Measurements from ENCODE around the gene NELFE. TPM values are rescaled to one million over a fixed set of nuclear protein-coding genes. Genes with fewer than 3 reads are reported as not detected.

NELFE gene
- total RNA-seq, 1 experiment from 2014 or later = 134 TPM

- H3K4me3 ChIP-seq = no peak overlapping the region
- H3K27me3 ChIP-seq (replicated peaks) = no peaks in the 10 kb centered on the region
- H3K9me3 ChIP-seq (replicated peaks) = no peaks in the 10 kb centered on the region
- H3K27ac ChIP-seq = no peak overlapping the region
- peaks cover 44% of the 10 kb centered on the region for H3K36me3 ChIP-seq
- no peak for DNase-seq (ENCODE audit: low read depth in 1 of 2, low spot score in 2 of 2)
- H3K4me1 ChIP-seq (replicated peaks) = peaks cover 12% of the 10 kb centered on the region
Measured at GRCh38 chr6:31949926-31950548, 8.7 kb downstream of the NELFE start.

- Histone ChIP-seq H3K36me3 (peaks cover 32% of the 10 kb centered on the region), H3K9me3 (replicated peaks) (no peaks in the 10 kb centered on the region), H3K4me3 (no peak overlapping the region), H3K4me1 (replicated peaks) (peaks cover 12% of the 10 kb centered on the region), H3K27ac (no peak overlapping the region), H3K27me3 (replicated peaks) (no peaks in the 10 kb centered on the region)
- no peak for DNase-seq (ENCODE audit: low read depth in 1 of 2, low spot score in 2 of 2)
Measured at GRCh38 chr6:31948753-31949413, 9.9 kb downstream of the NELFE start.

GRCh38 chr6:31948306-31948705 lies 10.5 kb downstream of the NELFE start:
- peaks cover 12% of the 10 kb centered on the region for H3K4me1 ChIP-seq (replicated peaks)
- H3K4me3 ChIP-seq = no peak overlapping the region
- no peak overlapping the region for H3K27ac ChIP-seq
- no peaks in the 10 kb centered on the region for H3K27me3 ChIP-seq (replicated peaks)
- DNase-seq (ENCODE audit: low read depth in 1 of 2, low spot score in 2 of 2) = no peak
- no peaks in the 10 kb centered on the region for H3K9me3 ChIP-seq (replicated peaks)
- H3K36me3 ChIP-seq = peaks cover 27% of the 10 kb centered on the region

- Histone ChIP-seq H3K4me1 (replicated peaks) (peaks cover 12% of the 10 kb centered on the region), H3K27me3 (replicated peaks) (no peaks in the 10 kb centered on the region), H3K4me3 (no peak overlapping the region), H3K27ac (no peak overlapping the region), H3K36me3 (peaks cover 22% of the 10 kb centered on the region), H3K9me3 (replicated peaks) (no peaks in the 10 kb centered on the region)
- no peak for DNase-seq (ENCODE audit: low read depth in 1 of 2, low spot score in 2 of 2)
Measured at GRCh38 chr6:31947864-31948263, 10.9 kb downstream of the NELFE start.

- Histone ChIP-seq H3K27ac (no peak overlapping the region), H3K4me3 (no peak overlapping the region), H3K27me3 (replicated peaks) (no peaks in the 10 kb centered on the region), H3K9me3 (replicated peaks) (no peaks in the 10 kb centered on the region), H3K4me1 (replicated peaks) (peaks cover 12% of the 10 kb centered on the region), H3K36me3 (peaks cover 15% of the 10 kb centered on the region)
- DNase-seq (ENCODE audit: low read depth in 1 of 2, low spot score in 2 of 2) = no peak
Measured at GRCh38 chr6:31947070-31947675, 11.6 kb downstream of the NELFE start.

- H3K27me3 ChIP-seq (replicated peaks) = no peaks in the 10 kb centered on the region
- no peaks in the 10 kb centered on the region for H3K9me3 ChIP-seq (replicated peaks)
- no peak for DNase-seq (ENCODE audit: low read depth in 1 of 2, low spot score in 2 of 2)
- H3K4me3 ChIP-seq = no peak overlapping the region
- peaks cover 8% of the 10 kb centered on the region for H3K36me3 ChIP-seq
- H3K4me1 ChIP-seq (replicated peaks) = peaks cover 14% of the 10 kb centered on the region
- no peak overlapping the region for H3K27ac ChIP-seq
Measured at GRCh38 chr6:31946370-31946885, 12.3 kb downstream of the NELFE start.

- Histone ChIP-seq H3K36me3 (peaks cover 1% of the 10 kb centered on the region), H3K27ac (no peak within 1 kb of the TSS; the same call in 1 of the 2 replicates), H3K4me3 (no peak within 1 kb of the TSS), H3K4me1 (replicated peaks) (peaks cover 15% of the 10 kb centered on the region), H3K27me3 (replicated peaks) (no peaks in the 10 kb centered on the region), H3K9me3 (replicated peaks) (no peaks in the 10 kb centered on the region)
- DNase-seq (ENCODE audit: low read depth in 1 of 2, low spot score in 2 of 2) = peak in 1 of 2 experiments; percentile 44
Measured at GRCh38 chr6:31945507-31946369, 13.0 kb downstream of the NELFE start, which contains the start of gene CFB. CFB (plus strand) TSS chr6:31946095; CDS start chr6:31946222, 127 bp downstream.

GRCh38 chr6:31945154-31945506 lies 13.6 kb downstream of the NELFE start:
- Histone ChIP-seq H3K4me1 (replicated peaks) (peaks cover 15% of the 10 kb centered on the region), H3K27ac (no peak overlapping the region), H3K27me3 (replicated peaks) (no peaks in the 10 kb centered on the region), H3K36me3 (no peaks in the 10 kb centered on the region), H3K4me3 (no peak overlapping the region), H3K9me3 (replicated peaks) (no peaks in the 10 kb centered on the region)
- no peak for DNase-seq (ENCODE audit: low read depth in 1 of 2, low spot score in 2 of 2)

- H3K4me1 ChIP-seq (replicated peaks) = peaks cover 15% of the 10 kb centered on the region
- H3K9me3 ChIP-seq (replicated peaks) = no peaks in the 10 kb centered on the region
- H3K4me3 ChIP-seq = no peak overlapping the region
- H3K36me3 ChIP-seq = no peaks in the 10 kb centered on the region
- no peak overlapping the region for H3K27ac ChIP-seq
- H3K27me3 ChIP-seq (replicated peaks) = no peaks in the 10 kb centered on the region
- DNase-seq (ENCODE audit: low read depth in 1 of 2, low spot score in 2 of 2) = no peak
Measured at GRCh38 chr6:31943742-31944141, 15.0 kb downstream of the NELFE start.

GRCh38 chr6:31940256-31940664 lies 18.5 kb downstream of the NELFE start:
- H3K27ac ChIP-seq = no peak overlapping the region
- DNase-seq (ENCODE audit: low read depth in 1 of 2, low spot score in 2 of 2) = no peak

GRCh38 chr6:31935823-31936222 lies 22.9 kb downstream of the NELFE start:
- no peak for DNase-seq (ENCODE audit: low read depth in 1 of 2, low spot score in 2 of 2)
- no peak overlapping the region for H3K27ac ChIP-seq
- H3K4me1 ChIP-seq (replicated peaks) = no peaks in the 10 kb centered on the region
- no peaks in the 10 kb centered on the region for H3K27me3 ChIP-seq (replicated peaks)
- H3K36me3 ChIP-seq = no peaks in the 10 kb centered on the region
- H3K9me3 ChIP-seq (replicated peaks) = no peaks in the 10 kb centered on the region
- H3K4me3 ChIP-seq = no peak overlapping the region

More at GRCh38 chr6:31940256-31940664, 18.5 kb downstream of the NELFE start:
- no peak overlapping the region for H3K4me3 ChIP-seq
- H3K4me1 ChIP-seq (replicated peaks) = peaks cover 6% of the 10 kb centered on the region
- H3K9me3 ChIP-seq (replicated peaks) = no peaks in the 10 kb centered on the region
- no peaks in the 10 kb centered on the region for H3K36me3 ChIP-seq
- H3K27me3 ChIP-seq (replicated peaks) = no peaks in the 10 kb centered on the region

GRCh38 chr6:31935021-31935420 lies 23.8 kb downstream of the NELFE start:
- H3K27me3 ChIP-seq (replicated peaks) = no peaks in the 10 kb centered on the region

GRCh38 chr6:31933537-31933936 lies 25.2 kb downstream of the NELFE start:
- Histone ChIP-seq H3K36me3 (no peaks in the 10 kb centered on the region), H3K27ac (no peak overlapping the region), H3K4me1 (replicated peaks) (no peaks in the 10 kb centered on the region)

More at GRCh38 chr6:31935021-31935420, 23.8 kb downstream of the NELFE start:
- H3K9me3 ChIP-seq (replicated peaks) = no peaks in the 10 kb centered on the region
- H3K36me3 ChIP-seq = no peaks in the 10 kb centered on the region
- DNase-seq (ENCODE audit: low read depth in 1 of 2, low spot score in 2 of 2) = no peak
- H3K4me3 ChIP-seq = no peak overlapping the region
- H3K4me1 ChIP-seq (replicated peaks) = no peaks in the 10 kb centered on the region
- H3K27ac ChIP-seq = no peak overlapping the region

More at GRCh38 chr6:31933537-31933936, 25.2 kb downstream of the NELFE start:
- H3K27me3 ChIP-seq (replicated peaks) = no peaks in the 10 kb centered on the region
- no peak for DNase-seq (ENCODE audit: low read depth in 1 of 2, low spot score in 2 of 2)
- H3K9me3 ChIP-seq (replicated peaks) = no peaks in the 10 kb centered on the region
- no peak overlapping the region for H3K4me3 ChIP-seq

All from SJSA1 (cell line).